HG03060 (cell line): ENCODE data around the gene ICA1.
"Not testable (repeated sequence)": the region's sequence is repeated elsewhere in the genome, so short reads cannot be mapped to it uniquely, and the experiment has no call there.

ENCODE experiments used
- ATAC-seq: cut with Tn5 transposase; IDR thresholded peaks from one replicate; pipeline ENCODE4 v1.9.1; 2021; ENCODE audit warnings: low read depth, moderate number of reproducible peaks; ENCODE audit not compliant: unreplicated experiment

ICA1 gene

GRCh38 chr7:8063300-8063699 lies 198.7 kb downstream of the ICA1 start:
- ATAC-seq, result not testable (repeated sequence)
